Endothelial cell (in vitro differentiated cells): ENCODE measurements around the gene CCDC88A. TPM values are rescaled to one million over a fixed set of nuclear protein-coding genes. Genes with fewer than 3 reads are reported as not detected.

Source experiments
- DNase-seq: peaks from one replicate; pipeline ENCODE4 v3.0.0; 2021; ENCODE audit warnings: low spot score
- H3K27ac Mint-ChIP-seq: one replicate; pipeline ENCODE4 v1.8.0; 2021; ENCODE audit warnings: mixed read lengths, inconsistent platforms; ENCODE audit not compliant: unreplicated experiment
- H3K27me3 Mint-ChIP-seq: one replicate; pipeline ENCODE4 v1.8.0; 2021; ENCODE audit warnings: mild to moderate bottlenecking, moderate library complexity, mixed read lengths, inconsistent platforms; ENCODE audit not compliant: unreplicated experiment
- H3K36me3 Mint-ChIP-seq: one replicate; pipeline ENCODE4 v1.8.0; 2021; ENCODE audit warnings: mild to moderate bottlenecking, low read depth, mixed read lengths, inconsistent platforms; ENCODE audit not compliant: unreplicated experiment
- H3K4me1 Mint-ChIP-seq: one replicate; pipeline ENCODE4 v1.8.0; 2021; ENCODE audit warnings: mild to moderate bottlenecking, mixed read lengths, inconsistent platforms; ENCODE audit not compliant: unreplicated experiment
- H3K4me3 Mint-ChIP-seq: one replicate; pipeline ENCODE4 v1.8.0; 2021; ENCODE audit warnings: mild to moderate bottlenecking, mixed read lengths, inconsistent platforms; ENCODE audit not compliant: unreplicated experiment
- H3K9me3 Mint-ChIP-seq: one replicate; pipeline ENCODE4 v1.8.0; 2021; ENCODE audit warnings: mixed read lengths, inconsistent platforms; ENCODE audit not compliant: unreplicated experiment
- CTCF ChIP-seq: fragments of 200-600 bp; sonication (generic); IDR thresholded peaks from one replicate; pipeline ENCODE4 v1.5.0; 2021; ENCODE audit warnings: antibody characterized with exemption; ENCODE audit not compliant: unreplicated experiment
- total RNA-seq: library from RNA; stranded (reverse); fragmentation: NEBNext Ultra II Directional; extraction: Animal tissue kit (Norgen Biotek cat#: 25700); gene quantifications from one replicate; pipeline ENCODE4 v1.2.1, GENCODE V29; 2021; ENCODE audit not compliant: unreplicated experiment

Gene CCDC88A
- total RNA-seq, 1 donor from 2014 or later, result 98.7 TPM

GRCh38 chr2:55418512-55419232 is 984 bp downstream of the CCDC88A start:
- Mint-ChIP-seq H3K36me3 (no peaks in the 10 kb centered on the region), H3K27me3 (peaks cover 13% of the 10 kb centered on the region), H3K27ac (peak overlapping the region; percentile 81), H3K4me3 (peak overlapping the region; percentile 97), H3K9me3 (no peaks in the 10 kb centered on the region), H3K4me1 (peaks cover 42% of the 10 kb centered on the region)
- DNase-seq, result no peak
- no peak for TF ChIP-seq CTCF

GRCh38 chr2:55418072-55418471 is 1.6 kb downstream of the CCDC88A start:
- Mint-ChIP-seq H3K4me1 (peaks cover 39% of the 10 kb centered on the region), H3K27ac (no peak overlapping the region), H3K4me3 (peak overlapping the region; percentile 97), H3K36me3 (no peaks in the 10 kb centered on the region), H3K9me3 (no peaks in the 10 kb centered on the region), H3K27me3 (peaks cover 13% of the 10 kb centered on the region)
- no peak for DNase-seq
- TF ChIP-seq CTCF, result no peak

- Mint-ChIP-seq H3K4me1 (peaks cover 28% of the 10 kb centered on the region), H3K36me3 (no peaks in the 10 kb centered on the region), H3K4me3 (no peak overlapping the region), H3K27me3 (peaks cover 13% of the 10 kb centered on the region), H3K9me3 (no peaks in the 10 kb centered on the region), H3K27ac (no peak overlapping the region)
- TF ChIP-seq CTCF, result no peak
- no peak for DNase-seq
These were observed 2.7 kb downstream of the CCDC88A start for GRCh38 chr2:55416786-55417568.

GRCh38 chr2:55415300-55415699 is 4.4 kb downstream of the CCDC88A start:
- H3K36me3 Mint-ChIP-seq, result no peaks in the 10 kb centered on the region
- H3K4me1 Mint-ChIP-seq, result peaks cover 26% of the 10 kb centered on the region
- H3K27me3 Mint-ChIP-seq, result peaks cover 9% of the 10 kb centered on the region
- H3K27ac Mint-ChIP-seq, result peak overlapping the region; percentile 1
- TF ChIP-seq CTCF, result no peak
- no peak overlapping the region for H3K4me3 Mint-ChIP-seq
- DNase-seq, result no peak
- H3K9me3 Mint-ChIP-seq, result no peaks in the 10 kb centered on the region
